ENCODE measurements around the gene RASAL3. TPM values are rescaled to one million over a fixed set of nuclear protein-coding genes. Genes with fewer than 3 reads are reported as not detected.
A peak's percentile ranks its signal among the peaks of the same experiment; 100 is the strongest.

Gene RASAL3
- total and polyA plus RNA-seq, 9 donors, result 0.61 to 2.6 (median 1.4) TPM

DNA sequence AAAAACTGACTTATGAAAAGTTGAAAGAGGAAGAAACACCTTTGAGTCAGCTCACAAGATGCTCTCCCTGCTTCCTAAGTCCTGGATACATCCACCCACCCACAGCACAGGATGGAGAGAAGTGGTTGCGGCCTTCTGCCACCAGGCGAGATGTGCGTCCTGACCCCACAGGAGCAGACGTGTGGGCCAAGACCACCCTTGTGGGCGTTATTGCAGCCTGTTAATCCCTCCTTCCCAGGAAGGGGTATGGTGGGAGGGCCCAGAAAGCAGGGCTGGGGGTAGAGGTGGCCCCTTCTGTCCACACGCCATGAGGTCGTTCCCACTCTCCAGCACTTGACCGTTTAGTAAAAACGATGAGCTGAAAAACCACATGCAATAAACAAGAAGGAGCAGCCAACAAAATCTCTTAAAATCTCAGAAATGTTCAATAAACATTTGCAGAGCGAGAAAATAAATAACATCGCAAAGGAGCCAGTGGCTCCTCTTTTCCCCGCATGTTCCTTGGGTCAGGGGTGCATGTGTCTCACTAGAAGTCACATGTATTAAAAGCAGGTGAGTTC, 43.1 kb downstream of the RASAL3 start:
- peak overlapping the region in 1 of 2 donors; percentile 65 for H3K27ac ChIP-seq
- intact Hi-C loops (cut with DNase I), result loop anchor here in 1 of 4 donors (10.0 kb wide), 1 partner anchor 166 kb away; no protein-coding TSS in a partner anchor

DNA sequence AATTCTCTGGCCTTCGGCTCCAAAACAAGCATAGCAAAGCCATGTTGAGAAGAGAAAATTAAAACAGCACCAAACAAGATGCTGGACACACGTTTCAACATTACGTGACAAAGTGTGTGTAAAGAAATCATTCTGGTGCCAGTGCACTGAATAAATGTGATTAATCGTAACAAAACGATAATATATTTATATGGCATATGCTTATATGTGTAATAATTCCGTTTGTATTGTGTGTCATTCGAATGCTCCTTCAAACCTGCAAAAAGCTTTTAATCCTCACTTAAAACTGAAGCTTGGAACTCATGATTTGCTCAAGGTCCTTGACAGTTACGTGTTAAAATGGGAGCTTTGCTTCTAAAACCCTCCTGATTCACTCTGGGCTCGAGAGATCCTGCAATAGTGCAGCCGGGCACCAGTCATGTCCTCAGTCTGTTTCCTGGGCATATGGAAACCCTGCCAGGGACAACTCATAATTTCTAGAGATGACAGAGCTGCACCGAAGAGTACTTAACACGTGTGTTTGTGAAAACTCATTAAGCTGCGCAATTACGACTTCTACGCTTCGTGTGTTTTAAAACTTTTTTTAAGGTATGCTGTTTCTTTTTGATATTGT, 44.8 kb downstream of the RASAL3 start:
- H3K4me1 ChIP-seq (ENCODE audit: insufficient read depth), result peaks cover 25% of the 10 kb centered on the region
- H3K36me3 ChIP-seq, result no peaks in the 10 kb centered on the region
- peak overlapping the region in 1 of 2 donors; percentile 17 for H3K27ac ChIP-seq
- no peak for DNase-seq
- H3K4me3 ChIP-seq, result peak overlapping the region; percentile 41
- no peaks in the 10 kb centered on the region for H3K9me3 ChIP-seq
- TF ChIP-seq, protein P1, sequence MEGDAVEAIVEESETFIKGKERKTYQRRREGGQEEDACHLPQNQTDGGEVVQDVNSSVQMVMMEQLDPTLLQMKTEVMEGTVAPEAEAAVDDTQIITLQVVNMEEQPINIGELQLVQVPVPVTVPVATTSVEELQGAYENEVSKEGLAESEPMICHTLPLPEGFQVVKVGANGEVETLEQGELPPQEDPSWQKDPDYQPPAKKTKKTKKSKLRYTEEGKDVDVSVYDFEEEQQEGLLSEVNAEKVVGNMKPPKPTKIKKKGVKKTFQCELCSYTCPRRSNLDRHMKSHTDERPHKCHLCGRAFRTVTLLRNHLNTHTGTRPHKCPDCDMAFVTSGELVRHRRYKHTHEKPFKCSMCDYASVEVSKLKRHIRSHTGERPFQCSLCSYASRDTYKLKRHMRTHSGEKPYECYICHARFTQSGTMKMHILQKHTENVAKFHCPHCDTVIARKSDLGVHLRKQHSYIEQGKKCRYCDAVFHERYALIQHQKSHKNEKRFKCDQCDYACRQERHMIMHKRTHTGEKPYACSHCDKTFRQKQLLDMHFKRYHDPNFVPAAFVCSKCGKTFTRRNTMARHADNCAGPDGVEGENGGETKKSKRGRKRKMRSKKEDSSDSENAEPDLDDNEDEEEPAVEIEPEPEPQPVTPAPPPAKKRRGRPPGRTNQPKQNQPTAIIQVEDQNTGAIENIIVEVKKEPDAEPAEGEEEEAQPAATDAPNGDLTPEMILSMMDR (IDR thresholded peaks at IDR 0.05), result no peak
- TF ChIP-seq EP300 (IDR thresholded peaks at IDR 0.05) (no peak), POLR2A (IDR thresholded peaks at IDR 0.05) (no peak)
- intact Hi-C loops (cut with DNase I), result loop anchor here in 1 of 4 donors (5.0 to 10.0 kb wide), 2 partner anchors 87 to 165 kb away; partner anchors contain the start of gene BRD4
- no peaks in the 10 kb centered on the region for H3K27me3 ChIP-seq
- 19 to 23% (median 20%) methylated on average over 16 of the region's 16 CpGs for WGBS, 3 donors

More for the DNA sequence above, 43.1 kb downstream of the RASAL3 start:
- WGBS, 3 donors, result 19 to 45% (median 35%) methylated on average over 12 of the region's 12 CpGs
- no peaks in the 10 kb centered on the region for H3K27me3 ChIP-seq
- H3K4me1 ChIP-seq (ENCODE audit: insufficient read depth), result peaks cover 24% of the 10 kb centered on the region
- no peak for DNase-seq
- no peaks in the 10 kb centered on the region for H3K36me3 ChIP-seq
- no peak for TF ChIP-seq EP300 (IDR thresholded peaks at IDR 0.05)
- TF ChIP-seq POLR2A (IDR thresholded peaks at IDR 0.05), result no peak
- TF ChIP-seq, protein P1 (IDR thresholded peaks at IDR 0.05), result no peak
- no peak overlapping the region for H3K4me3 ChIP-seq
- H3K9me3 ChIP-seq, result no peaks in the 10 kb centered on the region

DNA sequence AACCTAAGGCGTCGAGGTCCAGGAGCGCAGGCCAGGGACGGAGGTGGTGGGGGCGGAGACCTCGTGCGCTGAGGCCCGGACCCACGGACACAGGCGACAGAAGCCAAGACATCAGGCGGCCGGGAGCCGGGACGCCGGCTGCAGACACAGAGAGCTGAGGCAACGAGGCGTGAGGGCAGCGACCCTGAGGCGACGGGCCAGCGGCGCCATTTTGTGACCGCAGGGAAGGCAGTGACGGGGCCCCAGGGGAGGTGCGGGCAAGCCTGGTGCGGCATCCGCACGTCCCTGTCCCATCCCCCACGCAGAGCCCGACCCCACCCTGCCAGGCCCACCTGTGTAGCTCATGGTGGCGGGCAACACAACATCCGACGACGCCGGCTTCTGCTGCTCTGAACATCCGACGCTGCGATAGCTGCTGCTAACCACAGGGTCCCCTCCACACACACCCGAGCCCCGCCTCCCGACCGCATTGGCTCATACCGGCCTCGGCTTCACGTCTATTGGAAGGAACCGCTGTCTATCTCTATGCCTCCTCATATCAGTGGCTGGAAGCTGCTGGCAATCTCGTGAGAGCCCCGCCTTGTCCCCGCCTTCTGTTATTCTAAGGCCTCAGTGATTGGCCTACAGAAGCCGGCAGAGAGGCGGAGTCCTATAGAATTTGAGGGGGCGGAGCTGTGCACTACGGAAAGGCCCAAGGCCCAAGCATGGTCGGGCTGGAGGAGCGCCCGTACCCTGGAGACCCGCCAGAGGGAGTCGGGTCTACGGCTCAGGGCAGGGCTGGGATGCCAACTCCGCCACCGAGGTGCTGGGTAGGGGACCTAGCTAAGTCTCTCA, 45.5 kb downstream of the RASAL3 start, which contains the start of gene AKAP8L:
TSS of gene AKAP8L (minus strand) at position 410 of the 834 bp plus-strand sequence. CDS start at position 345, 65 bp downstream.
- WGBS, 3 donors, result 0% methylated on average over 60 to 61 of the region's 61 CpGs
- no peaks in the 10 kb centered on the region for H3K36me3 ChIP-seq
- intact Hi-C loops (cut with DNase I), result loop anchor here in 1 of 4 donors (5.0 kb wide), 1 partner anchor 86 kb away; the partner anchor contains the start of gene BRD4
- TF ChIP-seq EP300 (IDR thresholded peaks at IDR 0.05) (no peak), POLR2A (IDR thresholded peaks at IDR 0.05) (peak; percentile 83)
- TF ChIP-seq, protein P1 (IDR thresholded peaks at IDR 0.05), result peak; percentile 37 to 56 (median 49)
- peaks cover 25% of the 10 kb centered on the region for H3K4me1 ChIP-seq (ENCODE audit: insufficient read depth)
- DNase-seq, result peak; percentile 97 to 99 (median 98)
- peak within 1 kb of the TSS; percentile 99 for H3K4me3 ChIP-seq
- H3K9me3 ChIP-seq, result no peaks in the 10 kb centered on the region
- peak within 1 kb of the TSS; percentile 22 to 67 for H3K27ac ChIP-seq
- no peaks in the 10 kb centered on the region for H3K27me3 ChIP-seq

DNA sequence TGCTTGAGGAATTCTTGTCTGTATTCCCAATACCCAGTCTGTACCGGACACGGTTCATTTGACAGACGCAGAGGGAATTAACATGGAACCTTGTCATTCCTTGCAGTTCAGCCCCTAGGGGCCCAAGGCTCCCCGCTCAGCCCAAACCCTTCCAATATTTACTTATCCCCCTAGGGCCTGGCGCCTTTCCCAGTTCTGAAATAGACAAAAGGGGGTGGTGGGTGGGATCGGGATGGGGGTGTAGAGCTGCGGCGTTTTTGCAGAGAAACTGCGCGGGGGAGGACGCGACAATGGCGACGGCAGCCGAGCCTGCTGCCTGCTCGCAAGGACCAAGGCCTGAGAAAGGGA, 46.1 kb downstream of the RASAL3 start:
- TF ChIP-seq, protein P1 (IDR thresholded peaks at IDR 0.05), result no peak
- TF ChIP-seq POLR2A (IDR thresholded peaks at IDR 0.05), result no peak
- no peak for TF ChIP-seq EP300 (IDR thresholded peaks at IDR 0.05)
- no peaks in the 10 kb centered on the region for H3K27me3 ChIP-seq
- intact Hi-C loops (cut with DNase I), result loop anchor here in 1 of 4 donors (5.0 kb wide), 1 partner anchor 86 kb away; the partner anchor contains the start of gene BRD4
- no peaks in the 10 kb centered on the region for H3K36me3 ChIP-seq
- H3K27ac ChIP-seq, result peak overlapping the region; percentile 22 to 67
- peak overlapping the region; percentile 99 for H3K4me3 ChIP-seq
- peaks cover 25% of the 10 kb centered on the region for H3K4me1 ChIP-seq (ENCODE audit: insufficient read depth)
- peak in 2 of 5 donors; percentile 51 to 59 for DNase-seq
- no peaks in the 10 kb centered on the region for H3K9me3 ChIP-seq
- 0 to 1% (median 1%) methylated on average over 16 of the region's 16 CpGs for WGBS, 3 donors

All from ovary (tissue), 9 donors.